Measurements from ENCODE around the gene TLE5. TPM values are rescaled to one million over a fixed set of nuclear protein-coding genes. Genes with fewer than 3 reads are reported as not detected.

The TLE5 gene
- total and polyA plus RNA-seq, 2 of the 4 experiments (the other 2 are of a cell fraction) = 119 to 407 TPM

GRCh38 chr19:3061182-3062161 lies 823 bp downstream of the TLE5 start:
- Histone ChIP-seq H3K4me3 (ENCODE audit: insufficient read depth, low read depth, low read length) (peak overlapping the region; percentile 63), H2BK15ac (ENCODE audit: low read depth, low read length) (no peak overlapping the region), H3K27ac (ENCODE audit: insufficient read depth, low read length) (peak overlapping the region; percentile 80), H3K27me3 (ENCODE audit: control insufficient read depth, insufficient read depth, low read length) (no peaks in the 10 kb centered on the region), H2BK120ac (ENCODE audit: low read depth, low read length) (peak overlapping the region; percentile 72), H3K9me1 (ENCODE audit: insufficient read depth, low read length) (peaks cover 7% of the 10 kb centered on the region), H3K4me1 (ENCODE audit: control insufficient read depth, insufficient read depth, low read length) (peaks cover 21% of the 10 kb centered on the region), H2AFZ (replicated peaks; ENCODE audit: low read length, poor library complexity) (peak overlapping the region; percentile 89), H2AK5ac (ENCODE audit: low read depth, low read length) (peak overlapping the region; percentile 90; the same call in 1 of the 2 replicates), H4K20me1 (ENCODE audit: insufficient read depth, low read length) (peaks cover 38% of the 10 kb centered on the region), H3K4ac (ENCODE audit: low read depth, low read length) (peak overlapping the region; percentile 93), H3K79me1 (ENCODE audit: low read depth in 1 of 2, low read length in 2 of 2) (peaks cover 35 to 55% of the 10 kb centered on the region in 2 experiments), H2BK5ac (ENCODE audit: low read depth, low read length, poor library complexity, severe bottlenecking) (peak overlapping the region; percentile 72), H3K23ac (ENCODE audit: low read depth, low read length) (peak overlapping the region; percentile 90; the same call in 1 of the 2 replicates), H2AK9ac (replicated peaks; ENCODE audit: low read depth, low read length, poor library complexity) (peak overlapping the region; percentile 99), H4K5ac (ENCODE audit: low read depth, low read length) (peak overlapping the region; percentile 55), H3K9ac (ENCODE audit: low read depth, low read length) (peak overlapping the region; percentile 91), H3K14ac (replicated peaks; ENCODE audit: low read depth, low read length) (peak overlapping the region; percentile 97), H3K4me2 (ENCODE audit: low read depth, low read length) (peak overlapping the region; percentile 94), H3K18ac (ENCODE audit: low read depth, low read length) (peak overlapping the region; percentile 36; the same call in 1 of the 2 replicates), H2BK20ac (ENCODE audit: low read depth, low read length) (no peak overlapping the region), H3K56ac (ENCODE audit: extremely low read depth, insufficient read depth, low read length) (peak overlapping the region; percentile 85), H3K9me3 (ENCODE audit: control insufficient read depth, insufficient read depth, low read length) (no peaks in the 10 kb centered on the region), H4K91ac (ENCODE audit: insufficient read depth, low read depth, low read length) (peak overlapping the region; percentile 72; the same call in 1 of the 2 replicates), H3K36me3 (ENCODE audit: control insufficient read depth, insufficient read depth, low read length) (peaks cover 35% of the 10 kb centered on the region), H4K8ac (ENCODE audit: low read depth in 2 of 2, low read length in 2 of 2) (peak overlapping the region; percentile 92 to 96)
- TF ChIP-seq MAZ (IDR thresholded peaks at IDR 0.05; ENCODE audit: borderline replicate concordance, low read depth, low read length) (peak; percentile 70; the same call in 1 of the 2 replicates), RAD21 (IDR thresholded peaks at IDR 0.05; ENCODE audit: low read length) (no peak), CTCF (conservative IDR thresholded peaks at IDR 0.05; ENCODE audit: low read depth, low read length) (peak; percentile 26; the same call in 1 of the 2 replicates)
- 0% methylated on average over 1 of the region's 88 CpGs; no CpG with 5 or more reads in 1 of the 2 experiments for WGBS, 2 experiments (ENCODE audit: extremely low coverage in 2 of 2, insufficient read length in 1 of 2)
- ATAC-seq (ENCODE audit: low read depth) (peak; percentile 74), DNase-seq (peak; percentile 17)
- in situ Hi-C loops (cut with MboI; ENCODE audit: low sequenced_read_pairs) (no loop called here), dilution Hi-C loops (cut with HindIII; ENCODE audit: low sequenced_read_pairs, unreplicated experiment) (no loop called here), intact Hi-C loops (cut with micrococcal nuclease) (no loop called here)
- POLR2A ChIA-PET (ENCODE audit: unreplicated experiment) = no interaction called here
- BruUV-seq (replicated peaks) = no TSS peak
- CTCF ChIA-PET = no interaction called here

Data from IMR-90 (cell line).